SK-N-MC (cell line): ENCODE data around the gene MICU1.

ENCODE experiments used
- EZH2 ChIP-seq: fragments of 200-600 bp; sonication (generic); IDR thresholded peaks from one replicate; pipeline ENCODE4 v1.6.1; 2017; ENCODE audit warnings: antibody characterized with exemption
- FOXP2 ChIP-seq: optimal IDR thresholded peaks from 2 replicates; pipeline ENCODE3; 2011; ENCODE audit warnings: mild to moderate bottlenecking, moderate library complexity; ENCODE audit not compliant: insufficient read depth; ENCODE audit errors: extremely low read length, control extremely low read depth
- POLR2AphosphoS5 ChIP-seq: IDR thresholded peaks from 2 replicates; pipeline ENCODE4 v1.6.1; 2012; ENCODE audit warnings: mild to moderate bottlenecking, low read depth, low read length, borderline replicate concordance

- TF ChIP-seq POLR2AphosphoS5 = peak; percentile 76; the same call in 1 of the 2 replicates
- TF ChIP-seq FOXP2 = no peak
- no peak for TF ChIP-seq EZH2
Observed at GRCh38 chr10:72354356-72355213, 271.3 kb downstream of the MICU1 start, which contains the start of gene DNAJB12.
